Skeletal muscle satellite cell (primary cell): Measurements from ENCODE around the gene POU2F2. TPM values are rescaled to one million over a fixed set of nuclear protein-coding genes. Genes with fewer than 3 reads are reported as not detected.

Source experiments
- H3K27me3 ChIP-seq: 2 replicates; pipeline ENCODE4 v1.7.0; 2013; ENCODE audit warnings: low read length; ENCODE audit not compliant: control insufficient read depth, insufficient read depth
- H3K36me3 ChIP-seq: 2 replicates; pipeline ENCODE4 v1.7.0; 2013; ENCODE audit warnings: mild to moderate bottlenecking, control low read depth, low read length; ENCODE audit not compliant: insufficient read depth
- H3K4me1 ChIP-seq: 2 replicates; pipeline ENCODE4 v1.7.0; 2013; ENCODE audit warnings: low read length; ENCODE audit not compliant: control insufficient read depth, insufficient read depth
- H3K4me2 ChIP-seq: 2 replicates; pipeline ENCODE4 v1.7.0; 2013; ENCODE audit warnings: mild to moderate bottlenecking, low read length
- H3K4me3 ChIP-seq: 2 replicates; pipeline ENCODE4 v1.7.0; 2013; ENCODE audit warnings: low read length
- H3K9ac ChIP-seq: 2 replicates; pipeline ENCODE4 v1.7.0; 2013; ENCODE audit warnings: mild to moderate bottlenecking, low read depth, low read length, moderate library complexity
- H3K9me3 ChIP-seq: replicated peaks from 2 replicates; pipeline ENCODE4 v1.7.0; 2013; ENCODE audit warnings: mild to moderate bottlenecking, control low read depth, low read length
- total RNA-seq: library from RNA; depleted of rRNA; stranded (reverse); fragments of >200 nt; gene quantifications from 2 replicates; pipeline ENCODE4 v1.2.3, GENCODE V29; 2012; rRNA removed

Gene POU2F2
- total RNA-seq = under 0.01 and 0.51 TPM in 2 replicates

DNA sequence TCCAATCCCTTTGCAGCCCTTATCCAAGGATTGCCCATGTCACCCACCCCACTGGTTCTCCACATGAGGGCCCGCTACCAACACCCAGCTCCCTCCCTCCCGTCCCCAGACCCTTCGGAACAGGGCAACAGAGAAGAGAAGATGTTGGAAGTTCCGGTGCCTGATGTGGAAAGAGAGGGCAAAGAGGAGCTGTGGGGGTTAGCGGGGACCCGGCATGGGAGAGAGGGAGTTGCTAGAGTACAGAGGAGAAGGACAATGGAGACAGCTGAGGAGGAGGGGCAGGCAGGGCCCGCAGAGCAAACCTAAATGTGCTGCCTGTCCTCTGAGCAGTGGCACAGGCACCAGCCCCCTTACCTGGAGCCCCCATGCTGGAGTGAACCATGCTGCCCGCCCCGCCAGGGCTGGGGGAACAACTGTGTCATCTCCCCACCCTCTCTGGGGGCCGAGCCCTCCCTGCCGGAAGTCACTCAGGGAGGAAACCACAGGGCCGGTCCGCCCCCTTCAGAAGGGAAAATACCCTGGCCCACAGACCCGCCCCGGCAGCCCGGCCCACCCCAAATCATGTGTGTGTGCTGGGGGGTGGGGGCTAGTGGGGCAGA lies at the start of gene POU2F2:
POU2F2 (minus strand) TSS at position 417 of the 599 bp plus-strand sequence; CDS start at position 382, 35 bp downstream.
- H3K9me3 ChIP-seq = no peaks in the 10 kb centered on the region
- peaks cover 10% of the 10 kb centered on the region for H3K4me1 ChIP-seq
- no peaks in the 10 kb centered on the region for H3K36me3 ChIP-seq
- H3K9ac ChIP-seq = no peak within 1 kb of the TSS
- peak within 1 kb of the TSS; percentile 28 for H3K4me3 ChIP-seq
- peak within 1 kb of the TSS; percentile 79 for H3K4me2 ChIP-seq
- H3K27me3 ChIP-seq = peaks cover 42% of the 10 kb centered on the region

GRCh38 chr19:42178791-42179674 lies 46.8 kb upstream of the POU2F2 start:
- H3K4me3 ChIP-seq = no peak overlapping the region
- peaks cover 71% of the 10 kb centered on the region for H3K27me3 ChIP-seq
- peaks cover 13% of the 10 kb centered on the region for H3K4me1 ChIP-seq
- no peaks in the 10 kb centered on the region for H3K36me3 ChIP-seq
- no peak overlapping the region for H3K4me2 ChIP-seq
- H3K9me3 ChIP-seq = no peaks in the 10 kb centered on the region
- H3K9ac ChIP-seq = no peak overlapping the region

DNA sequence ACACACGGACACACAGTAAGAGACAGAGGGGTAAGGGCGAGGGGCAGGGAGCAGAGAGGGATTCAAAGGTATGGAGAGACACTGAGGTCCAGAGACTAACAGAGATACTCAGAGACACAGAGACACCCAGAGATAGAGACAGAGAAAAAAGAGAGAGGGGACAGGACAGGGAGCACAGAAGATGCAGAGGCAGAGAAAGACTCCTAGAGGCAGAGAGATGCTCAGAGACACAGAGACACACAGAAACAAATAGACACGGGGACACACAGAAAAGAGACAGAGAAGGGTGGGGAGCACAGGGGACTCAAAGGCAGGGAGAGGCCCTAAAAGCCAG lies 45.4 kb upstream of the POU2F2 start:
- Histone ChIP-seq H3K36me3 (no peaks in the 10 kb centered on the region), H3K9ac (no peak overlapping the region), H3K4me2 (peak overlapping the region; percentile 82), H3K4me3 (no peak overlapping the region), H3K9me3 (no peaks in the 10 kb centered on the region), H3K4me1 (peaks cover 13% of the 10 kb centered on the region), H3K27me3 (peaks cover 84% of the 10 kb centered on the region)

DNA sequence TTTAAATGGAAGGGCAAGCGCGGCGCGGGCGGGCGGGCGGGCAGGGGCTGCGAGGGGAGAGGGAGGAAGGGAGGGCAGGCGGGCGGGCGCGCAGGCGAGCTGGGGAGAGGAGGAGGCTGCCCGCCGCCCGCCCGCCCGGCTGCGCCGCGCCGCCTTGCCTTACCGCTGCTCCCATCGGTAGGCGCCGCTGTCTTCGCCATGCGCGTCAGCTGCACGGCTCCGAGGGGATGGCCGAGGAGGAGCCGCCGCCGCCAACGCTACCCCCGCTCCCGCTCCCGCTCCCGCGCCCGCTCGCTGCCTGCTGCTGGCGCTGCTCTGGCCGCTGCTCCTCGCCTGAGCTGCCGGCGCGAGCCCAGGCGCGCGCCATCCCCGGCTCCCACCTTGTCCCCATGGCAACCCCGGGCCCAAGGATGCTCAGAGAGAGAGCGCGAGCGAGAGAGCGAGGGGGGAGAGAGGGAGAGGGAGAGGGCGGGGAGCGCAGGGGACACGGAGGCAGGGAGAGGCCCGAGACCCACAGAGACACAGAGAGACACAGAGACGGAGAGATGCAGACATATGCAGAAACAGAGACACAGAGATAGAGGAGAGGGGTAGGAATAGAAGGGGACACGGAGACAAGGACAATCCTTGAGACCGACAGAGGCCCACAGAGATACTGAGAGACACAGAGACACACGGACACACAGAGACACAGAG lies 44.9 kb upstream of the POU2F2 start:
- Histone ChIP-seq H3K9ac (no peak overlapping the region), H3K27me3 (peaks cover 84% of the 10 kb centered on the region), H3K4me3 (peak overlapping the region; percentile 46)

GRCh38 chr19:42176649-42176989 lies 44.4 kb upstream of the POU2F2 start:
- H3K27me3 ChIP-seq = peaks cover 85% of the 10 kb centered on the region
- no peaks in the 10 kb centered on the region for H3K9me3 ChIP-seq
- no peak overlapping the region for H3K9ac ChIP-seq
- H3K4me2 ChIP-seq = peak overlapping the region; percentile 82
- H3K36me3 ChIP-seq = no peaks in the 10 kb centered on the region
- peak overlapping the region; percentile 63 for H3K4me3 ChIP-seq
- peaks cover 13% of the 10 kb centered on the region for H3K4me1 ChIP-seq

More for the DNA sequence above, 44.9 kb upstream of the POU2F2 start:
- H3K4me2 ChIP-seq = peak overlapping the region; percentile 82
- no peaks in the 10 kb centered on the region for H3K9me3 ChIP-seq
- no peaks in the 10 kb centered on the region for H3K36me3 ChIP-seq
- H3K4me1 ChIP-seq = peaks cover 13% of the 10 kb centered on the region

DNA sequence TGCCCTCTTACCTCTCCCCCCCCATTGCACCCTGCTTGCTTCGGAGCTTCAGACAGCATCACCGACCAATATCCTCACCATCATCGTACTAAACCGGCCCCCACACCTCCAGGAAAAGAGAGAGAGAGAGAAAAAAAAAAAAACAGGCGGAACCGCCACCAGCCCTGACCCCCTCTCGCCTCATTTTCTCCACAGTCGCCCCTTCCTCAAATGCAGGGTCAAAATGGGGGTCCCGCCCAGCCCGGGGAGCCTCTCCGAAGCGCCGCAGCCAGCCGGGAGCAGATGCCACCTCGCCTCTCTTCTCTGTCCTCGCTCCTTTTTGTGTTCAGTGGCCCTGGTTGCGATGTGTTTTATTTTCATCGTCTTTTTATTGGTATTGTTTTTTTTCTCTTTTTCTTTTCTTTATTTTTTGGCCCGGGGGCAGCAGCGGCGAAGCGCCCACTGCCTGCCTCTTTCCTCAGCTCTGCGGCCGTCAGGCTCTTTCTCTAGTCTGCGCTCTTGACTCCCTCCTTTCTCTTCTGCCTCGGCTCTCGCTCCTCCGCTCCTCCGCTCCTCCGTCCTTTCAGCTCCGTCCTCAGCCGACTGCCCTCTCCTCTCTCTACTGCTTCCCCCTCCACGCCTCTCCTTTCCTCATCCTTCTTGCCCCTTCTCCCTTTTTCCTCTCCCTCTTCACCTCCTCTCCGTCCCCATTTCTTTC lies 43.9 kb upstream of the POU2F2 start:
- Histone ChIP-seq H3K9ac (no peak overlapping the region), H3K27me3 (peaks cover 85% of the 10 kb centered on the region), H3K4me1 (peaks cover 13% of the 10 kb centered on the region), H3K36me3 (no peaks in the 10 kb centered on the region), H3K4me2 (peak overlapping the region; percentile 82), H3K9me3 (no peaks in the 10 kb centered on the region), H3K4me3 (peak overlapping the region; percentile 63)

GRCh38 chr19:42174958-42175734 lies 42.9 kb upstream of the POU2F2 start:
- peaks cover 87% of the 10 kb centered on the region for H3K27me3 ChIP-seq
- no peak overlapping the region for H3K4me3 ChIP-seq
- H3K4me1 ChIP-seq = peaks cover 13% of the 10 kb centered on the region
- peak overlapping the region; percentile 82 for H3K4me2 ChIP-seq
- H3K36me3 ChIP-seq = no peaks in the 10 kb centered on the region
- no peak overlapping the region for H3K9ac ChIP-seq
- H3K9me3 ChIP-seq = no peaks in the 10 kb centered on the region

DNA sequence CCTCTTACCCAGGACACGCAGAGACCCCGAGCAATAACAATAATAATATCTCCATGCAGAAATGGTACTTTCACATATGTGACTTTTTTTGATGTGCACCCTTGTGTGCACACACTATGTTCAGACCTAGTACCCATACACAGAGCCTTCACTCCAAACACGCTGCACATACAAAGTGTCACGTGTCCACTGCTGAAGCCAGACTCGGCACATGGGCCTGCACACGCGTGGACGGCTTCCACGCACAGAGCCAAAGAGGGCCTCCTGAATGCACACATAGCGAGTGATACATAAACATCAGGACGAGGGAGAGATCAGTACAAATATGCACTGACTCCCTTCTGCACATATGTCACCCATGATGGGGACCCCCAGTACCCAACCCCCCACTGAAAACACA lies 41.9 kb upstream of the POU2F2 start:
- no peak overlapping the region for H3K9ac ChIP-seq

GRCh38 chr19:42173695-42174094 lies 41.4 kb upstream of the POU2F2 start:
- Histone ChIP-seq H3K9ac (no peak overlapping the region), H3K27me3 (peaks cover 79% of the 10 kb centered on the region), H3K4me1 (peaks cover 13% of the 10 kb centered on the region), H3K36me3 (no peaks in the 10 kb centered on the region), H3K4me2 (no peak overlapping the region), H3K4me3 (no peak overlapping the region), H3K9me3 (no peaks in the 10 kb centered on the region)

More for the DNA sequence above, 41.9 kb upstream of the POU2F2 start:
- peaks cover 81% of the 10 kb centered on the region for H3K27me3 ChIP-seq
- no peak overlapping the region for H3K4me2 ChIP-seq
- H3K9me3 ChIP-seq = no peaks in the 10 kb centered on the region
- H3K36me3 ChIP-seq = no peaks in the 10 kb centered on the region
- H3K4me3 ChIP-seq = no peak overlapping the region
- peaks cover 13% of the 10 kb centered on the region for H3K4me1 ChIP-seq

GRCh38 chr19:42172261-42172660 lies 40.0 kb upstream of the POU2F2 start:
- peaks cover 11% of the 10 kb centered on the region for H3K4me1 ChIP-seq
- no peaks in the 10 kb centered on the region for H3K9me3 ChIP-seq
- H3K36me3 ChIP-seq = no peaks in the 10 kb centered on the region
- peaks cover 76% of the 10 kb centered on the region for H3K27me3 ChIP-seq
- H3K4me2 ChIP-seq = no peak overlapping the region
- H3K4me3 ChIP-seq = no peak overlapping the region
- no peak overlapping the region for H3K9ac ChIP-seq
